Measurements from ENCODE around the gene SLC7A7. TPM values are rescaled to one million over a fixed set of nuclear protein-coding genes. Genes with fewer than 3 reads are reported as not detected.
A peak's percentile ranks its signal among the peaks of the same experiment; 100 is the strongest.
"Not testable (repeated sequence)": the region's sequence is repeated elsewhere in the genome, so short reads cannot be mapped to it uniquely, and the experiment has no call there.

Gene SLC7A7
- polyA plus RNA-seq, 4 donors, result 95.3 to 132 (median 105) TPM

- DNase-seq (ENCODE audit: low read depth in 4 of 4, low spot score in 3 of 4), result peak; percentile 97 to 98 (median 98)
Observed at GRCh38 chr14:22766457-22767322, 48.5 kb downstream of the SLC7A7 start, which contains the start of gene OXA1L. Gene OXA1L, plus strand, starts transcription at chr14:22766688. Its CDS starts 14 bp downstream, at chr14:22766702.

- DNase-seq (ENCODE audit: low read depth in 4 of 4, low spot score in 3 of 4), result no peak
Observed at GRCh38 chr14:22764382-22764781, 50.9 kb downstream of the SLC7A7 start.

- no peak for DNase-seq (ENCODE audit: low read depth in 4 of 4, low spot score in 3 of 4)
Observed at GRCh38 chr14:22761734-22762133, 53.5 kb downstream of the SLC7A7 start.

GRCh38 chr14:22757972-22758650 lies 57.1 kb downstream of the SLC7A7 start:
- DNase-seq (ENCODE audit: low read depth in 4 of 4, low spot score in 3 of 4), result not testable (repeated sequence)

GRCh38 chr14:22753586-22753985 lies 61.6 kb downstream of the SLC7A7 start:
- DNase-seq (ENCODE audit: low read depth in 4 of 4, low spot score in 3 of 4), result no peak

GRCh38 chr14:22752422-22752821 lies 62.8 kb downstream of the SLC7A7 start:
- DNase-seq (ENCODE audit: low read depth in 4 of 4, low spot score in 3 of 4), result no peak

GRCh38 chr14:22748631-22749068 lies 66.6 kb downstream of the SLC7A7 start:
- no peak for DNase-seq (ENCODE audit: low read depth in 4 of 4, low spot score in 3 of 4)

- DNase-seq (ENCODE audit: low read depth in 4 of 4, low spot score in 3 of 4), result no peak
Observed at GRCh38 chr14:22748206-22748605, 67.0 kb downstream of the SLC7A7 start.

GRCh38 chr14:22747769-22748168 lies 67.5 kb downstream of the SLC7A7 start:
- no peak for DNase-seq (ENCODE audit: low read depth in 4 of 4, low spot score in 3 of 4)

GRCh38 chr14:22740020-22740419 lies 75.2 kb downstream of the SLC7A7 start:
- no peak for DNase-seq (ENCODE audit: low read depth in 4 of 4, low spot score in 3 of 4)

GRCh38 chr14:22739423-22739822 lies 75.8 kb downstream of the SLC7A7 start:
- DNase-seq (ENCODE audit: low read depth in 4 of 4, low spot score in 3 of 4), result no peak

GRCh38 chr14:22737052-22737451 lies 78.2 kb downstream of the SLC7A7 start:
- no peak for DNase-seq (ENCODE audit: low read depth in 4 of 4, low spot score in 3 of 4)

GRCh38 chr14:22736384-22736783 lies 78.9 kb downstream of the SLC7A7 start:
- DNase-seq (ENCODE audit: low read depth in 4 of 4, low spot score in 3 of 4), result not testable (repeated sequence)

GRCh38 chr14:22735096-22735495 lies 80.1 kb downstream of the SLC7A7 start:
- no peak for DNase-seq (ENCODE audit: low read depth in 4 of 4, low spot score in 3 of 4)

GRCh38 chr14:22733829-22734228 lies 81.4 kb downstream of the SLC7A7 start:
- no peak for DNase-seq (ENCODE audit: low read depth in 4 of 4, low spot score in 3 of 4)

GRCh38 chr14:22732062-22732461 lies 83.2 kb downstream of the SLC7A7 start:
- DNase-seq (ENCODE audit: low read depth in 4 of 4, low spot score in 3 of 4), result not testable (repeated sequence)

GRCh38 chr14:22726012-22726411 lies 89.2 kb downstream of the SLC7A7 start:
- no peak for DNase-seq (ENCODE audit: low read depth in 4 of 4, low spot score in 3 of 4)

GRCh38 chr14:22725374-22725773 lies 89.9 kb downstream of the SLC7A7 start:
- DNase-seq (ENCODE audit: low read depth in 4 of 4, low spot score in 3 of 4), result not testable (repeated sequence)

- DNase-seq (ENCODE audit: low read depth in 4 of 4, low spot score in 3 of 4), result not testable (repeated sequence)
Observed at GRCh38 chr14:22724847-22725246, 90.4 kb downstream of the SLC7A7 start.

- no peak for DNase-seq (ENCODE audit: low read depth in 4 of 4, low spot score in 3 of 4)
Observed at GRCh38 chr14:22723815-22724214, 91.4 kb downstream of the SLC7A7 start.
